Gastrocnemius medialis (tissue), 4 donors: ENCODE results near the gene PSKH1.

ENCODE experiments used
- CTCF ChIP-seq, 5 experiments: fragments of 450-650 bp in 3 of 5; fragments of 200-600 bp in 2 of 5; sonication (generic) in 2 of 5; IDR thresholded peaks in 4 of 5; conservative IDR thresholded peaks in 1 of 5; 1 replicate in 4 of 5; 2 replicates in 1 of 5; pipeline ENCODE4 v1.5.1; 2016 to 2019; ENCODE audit warnings: antibody characterized with exemption in 5 of 5, mild to moderate bottlenecking in 3 of 5, moderate library complexity in 3 of 5
- POLR2A ChIP-seq, 2 donors: fragments of 450-650 bp; IDR thresholded peaks; one replicate each; pipeline ENCODE4 v1.6.1; 2017; ENCODE audit warnings: antibody characterized with exemption in 2 of 2, mild to moderate bottlenecking in 2 of 2, moderate library complexity in 2 of 2

GRCh38 chr16:67922221-67922620, 29.2 kb downstream of the PSKH1 start:
- no peak for TF ChIP-seq CTCF (IDR thresholded peaks at IDR 0.05 in 4 of 5, conservative IDR thresholded peaks at IDR 0.05 in 1 of 5)
- TF ChIP-seq POLR2A (IDR thresholded peaks at IDR 0.05), result no peak
